H54 (cell line): Measurements from ENCODE around the gene SCN2A.
"Not testable (repeated sequence)": the region's sequence is repeated elsewhere in the genome, so short reads cannot be mapped to it uniquely, and the experiment has no call there.

Source experiments
- DNase-seq: peaks from one replicate; pipeline ENCODE4 v3.0.0; 2011; ENCODE audit warnings: low spot score, mixed read lengths; ENCODE audit not compliant: insufficient read length
- FAIRE-seq: peaks from 3 replicates; lab custom pipeline; 2011; peaks lifted over from hg19 to GRCh38; lab: Jason Lieb, UNC
- POLR2A ChIP-seq: IDR thresholded peaks from 2 replicates; pipeline ENCODE4 v1.6.1; 2011; ENCODE audit warnings: low read depth, mild to moderate bottlenecking, low read length

SCN2A gene

GRCh38 chr2:165391791-165392190 is 152.6 kb downstream of the SCN2A start:
- no peak for DNase-seq
- no peak for FAIRE-seq
- no peak for TF ChIP-seq POLR2A

- FAIRE-seq = not testable (repeated sequence)
These were observed 159.4 kb downstream of the SCN2A start for GRCh38 chr2:165398603-165399002.

GRCh38 chr2:165401285-165401852 is 162.2 kb downstream of the SCN2A start:
- FAIRE-seq = peak; percentile 68
- no peak for DNase-seq

More at GRCh38 chr2:165398603-165399002, 159.4 kb downstream of the SCN2A start:
- not testable (repeated sequence) for DNase-seq

GRCh38 chr2:165402162-165402561 is 162.9 kb downstream of the SCN2A start:
- no peak for FAIRE-seq
- no peak for TF ChIP-seq POLR2A
- no peak for DNase-seq

More at GRCh38 chr2:165401285-165401852, 162.2 kb downstream of the SCN2A start:
- no peak for TF ChIP-seq POLR2A

- DNase-seq (no peak), FAIRE-seq (no peak)
- no peak for TF ChIP-seq POLR2A
These were observed 167.0 kb downstream of the SCN2A start for GRCh38 chr2:165406173-165406572.

- DNase-seq (no peak), FAIRE-seq (no peak)
- no peak for TF ChIP-seq POLR2A
These were observed 168.3 kb downstream of the SCN2A start for GRCh38 chr2:165407466-165407865.

GRCh38 chr2:165408186-165408585 is 169.0 kb downstream of the SCN2A start:
- DNase-seq (no peak), FAIRE-seq (no peak)
- no peak for TF ChIP-seq POLR2A

GRCh38 chr2:165410276-165410675 is 171.1 kb downstream of the SCN2A start:
- no peak for FAIRE-seq
- no peak for TF ChIP-seq POLR2A

GRCh38 chr2:165414187-165414586 is 175.0 kb downstream of the SCN2A start:
- DNase-seq (no peak), FAIRE-seq (no peak)
- TF ChIP-seq POLR2A = no peak

More at GRCh38 chr2:165410276-165410675, 171.1 kb downstream of the SCN2A start:
- DNase-seq = no peak

- no peak for TF ChIP-seq POLR2A
- FAIRE-seq = no peak
- no peak for DNase-seq
These were observed 177.8 kb downstream of the SCN2A start for GRCh38 chr2:165417009-165417408.

- DNase-seq = no peak
- no peak for FAIRE-seq
- TF ChIP-seq POLR2A = no peak
These were observed 181.0 kb downstream of the SCN2A start for GRCh38 chr2:165420231-165420630.

- TF ChIP-seq POLR2A = no peak
- no peak for DNase-seq
- FAIRE-seq = no peak
These were observed 183.9 kb downstream of the SCN2A start for GRCh38 chr2:165423081-165423480.

- FAIRE-seq = no peak
- TF ChIP-seq POLR2A = no peak
These were observed 186.3 kb downstream of the SCN2A start for GRCh38 chr2:165425556-165425955.

GRCh38 chr2:165427686-165428085 is 188.5 kb downstream of the SCN2A start:
- FAIRE-seq (no peak), DNase-seq (no peak)
- no peak for TF ChIP-seq POLR2A

More at GRCh38 chr2:165425556-165425955, 186.3 kb downstream of the SCN2A start:
- no peak for DNase-seq

- TF ChIP-seq POLR2A = no peak
- FAIRE-seq (no peak), DNase-seq (no peak)
These were observed 189.7 kb downstream of the SCN2A start for GRCh38 chr2:165428926-165429325.
